NCI-H446 (cell line): ENCODE data around the gene ZNF648.
A peak's percentile ranks its signal among the peaks of the same experiment; 100 is the strongest.
"Not testable (repeated sequence)": the region's sequence is repeated elsewhere in the genome, so short reads cannot be mapped to it uniquely, and the experiment has no call there.

ENCODE experiments used
- DNase-seq, 2 experiments: peaks; one replicate each; lab custom pipeline; 2025; lab: John Stamatoyannopoulos, UW

Gene ZNF648, protein sequence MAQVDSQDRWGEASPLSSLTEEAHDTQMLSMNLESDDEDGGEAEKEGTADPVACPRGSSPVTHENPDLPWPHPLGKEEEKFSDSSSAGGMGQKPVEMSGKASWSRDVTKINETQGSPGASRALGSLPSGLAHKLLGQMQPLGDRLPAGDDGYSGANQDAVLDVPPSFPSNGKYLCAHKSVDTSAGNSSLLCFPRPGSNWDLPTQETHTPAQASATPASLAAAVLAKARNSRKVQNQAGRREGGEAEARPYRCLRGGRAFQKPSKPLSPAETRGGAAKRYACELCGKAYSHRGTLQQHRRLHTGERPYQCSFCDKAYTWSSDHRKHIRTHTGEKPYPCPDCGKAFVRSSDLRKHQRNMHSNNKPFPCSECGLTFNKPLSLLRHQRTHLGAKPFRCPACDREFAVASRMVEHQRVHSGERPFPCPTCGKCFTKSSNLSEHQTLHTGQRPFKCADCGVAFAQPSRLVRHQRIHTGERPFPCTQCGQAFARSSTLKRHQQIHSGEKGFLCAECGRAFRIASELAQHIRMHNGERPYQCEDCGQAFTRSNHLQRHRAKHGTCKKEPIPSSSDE

DNA sequence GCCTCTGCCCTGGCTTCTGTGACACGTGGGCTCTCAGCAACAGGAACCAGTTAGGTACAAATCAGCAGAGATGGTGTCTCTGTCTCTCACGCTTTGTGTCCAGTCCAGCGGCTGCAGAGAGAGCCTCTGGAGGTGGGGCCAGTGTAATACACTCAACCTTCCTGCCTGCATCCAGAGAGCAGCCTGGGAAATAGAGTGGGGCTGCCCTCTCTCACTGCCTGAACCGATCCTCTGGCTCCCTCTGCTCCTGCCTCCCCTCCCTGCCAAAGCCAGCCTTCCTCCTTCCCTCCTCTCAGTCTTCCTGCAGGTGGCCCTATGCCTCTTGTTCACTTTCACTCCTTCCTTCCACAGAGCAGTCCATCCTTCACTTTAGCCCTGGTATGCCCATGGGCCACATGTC, at the start of gene ZNF648:
Gene ZNF648, minus strand, starts transcription at position 119 of the 400 bp plus-strand sequence. CDS start 3,702 bp downstream, outside the sequence.
- DNase-seq: no peak

DNA sequence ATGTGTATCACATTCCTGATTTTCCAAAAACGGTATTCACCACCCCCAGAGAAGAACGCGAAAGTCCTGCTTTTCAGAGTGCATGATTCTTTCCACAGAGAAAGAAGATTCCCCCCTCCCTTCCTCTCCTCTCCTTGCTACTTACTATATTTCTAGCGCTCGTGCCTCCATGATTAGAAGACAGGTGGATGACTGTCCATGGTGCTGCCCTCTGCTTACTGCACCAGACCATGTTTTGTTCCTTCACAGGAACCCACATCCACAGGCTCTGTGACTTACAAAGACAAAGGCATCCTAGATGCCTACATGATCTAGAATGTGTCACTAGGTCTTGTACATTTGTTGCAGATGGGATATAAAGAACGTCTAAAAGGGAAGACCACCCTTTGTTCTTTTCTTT, 49.1 kb upstream of the ZNF648 start:
- no peak for DNase-seq

DNA sequence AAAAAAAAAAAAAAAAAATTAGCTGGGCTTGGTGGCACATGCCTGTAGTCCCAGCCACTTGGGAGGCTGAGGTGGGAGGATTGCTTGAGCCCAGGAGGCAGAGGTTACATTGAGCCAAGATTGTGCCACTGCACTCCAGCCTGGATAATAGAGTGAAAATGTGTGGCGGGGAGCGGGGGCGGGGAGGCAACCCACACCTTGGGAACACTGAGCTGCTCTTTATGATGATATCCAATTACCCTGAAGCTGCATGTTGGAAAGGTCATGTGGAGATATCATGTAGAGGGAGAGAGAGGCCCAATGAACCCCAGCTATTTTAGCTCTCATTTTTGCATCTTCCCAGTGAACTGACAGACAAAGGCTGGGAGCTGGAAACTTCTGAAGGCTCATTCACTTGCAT, 48.3 kb upstream of the ZNF648 start:
- no peak for DNase-seq

DNA sequence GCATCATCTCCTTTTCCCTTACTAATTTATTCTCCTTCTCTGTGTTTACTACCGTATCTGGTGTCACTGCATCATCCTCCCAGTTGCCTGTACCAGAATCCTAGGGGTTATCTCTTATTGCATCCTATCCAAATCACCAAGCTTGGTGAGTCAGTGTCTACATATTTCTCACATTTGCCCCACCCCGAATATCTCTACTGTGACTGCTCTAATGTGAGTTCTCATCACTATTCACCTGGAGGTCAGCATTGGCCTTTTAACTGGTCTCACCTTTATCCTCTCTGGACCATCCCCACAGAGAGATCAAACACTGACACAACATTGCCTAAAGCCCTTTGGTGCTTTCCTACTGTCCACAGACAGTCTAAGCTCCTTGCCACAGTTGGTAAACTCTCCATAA, 45.7 kb upstream of the ZNF648 start:
- DNase-seq: no peak

DNA sequence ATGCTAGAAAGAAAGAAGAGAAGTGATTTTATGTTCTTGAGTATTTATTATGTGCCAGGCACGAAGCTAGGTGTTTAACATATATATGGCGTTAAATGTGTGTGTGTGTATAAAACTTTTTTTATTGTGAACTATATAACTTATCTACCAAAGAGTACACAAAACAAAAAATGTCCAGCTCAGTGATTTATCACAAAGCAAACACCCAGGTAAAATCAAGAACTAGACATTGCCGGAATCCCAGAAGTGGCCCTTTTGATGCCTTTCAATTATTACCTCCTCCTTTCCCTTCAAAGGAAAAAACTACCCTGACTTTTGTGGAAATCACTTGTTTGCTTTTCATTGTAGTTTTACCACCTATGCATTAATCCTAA, 40.5 kb upstream of the ZNF648 start:
- DNase-seq: no peak

DNA sequence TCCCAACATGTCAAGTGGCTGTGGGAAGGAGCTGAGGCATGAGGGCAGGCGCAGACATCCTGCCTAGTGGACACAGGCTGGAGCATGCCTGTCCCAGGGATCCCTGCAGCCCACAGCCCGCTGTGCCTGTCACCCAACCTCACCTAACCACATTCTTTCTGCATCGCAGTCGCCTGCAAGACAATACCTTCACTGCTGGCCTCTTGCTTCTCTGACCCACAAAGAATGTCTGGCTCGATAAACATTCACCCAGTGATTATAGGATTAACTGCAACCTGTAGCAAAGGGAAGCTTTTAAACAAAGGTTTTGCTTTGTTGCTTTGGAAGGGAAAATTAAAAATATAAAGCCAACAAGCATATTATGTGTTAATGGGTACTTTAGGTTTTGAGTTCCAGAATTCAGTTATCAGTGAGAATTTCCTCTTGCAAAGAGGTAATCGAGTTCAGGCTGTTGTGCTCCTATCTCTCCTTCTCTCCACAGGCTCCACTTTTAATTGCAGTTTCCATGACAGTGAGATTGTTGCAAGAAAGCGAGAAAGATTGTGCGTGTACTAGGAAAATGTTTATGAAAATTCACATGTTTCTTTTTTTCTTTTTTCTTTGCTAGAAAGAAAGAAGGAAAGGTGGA, 40.0 kb upstream of the ZNF648 start:
- DNase-seq: no peak

DNA sequence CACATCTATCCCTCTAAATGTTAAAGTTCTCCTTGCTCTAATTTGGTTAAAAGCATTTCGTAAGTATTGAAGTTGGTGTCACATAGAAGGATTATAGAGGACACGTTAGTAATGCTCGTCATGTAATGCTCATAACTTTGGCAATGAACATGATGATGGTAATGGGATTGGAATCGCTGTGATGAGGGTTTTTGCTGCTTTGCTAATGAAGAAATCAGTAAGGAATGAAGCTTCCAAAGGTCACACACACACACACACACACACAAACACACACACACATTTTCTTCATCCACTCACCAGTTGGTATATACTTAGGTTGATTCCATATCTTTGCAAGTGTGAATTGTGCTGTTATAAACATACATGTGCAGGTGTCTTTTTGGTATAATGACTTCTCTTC, 36.8 kb upstream of the ZNF648 start:
- no peak for DNase-seq

DNA sequence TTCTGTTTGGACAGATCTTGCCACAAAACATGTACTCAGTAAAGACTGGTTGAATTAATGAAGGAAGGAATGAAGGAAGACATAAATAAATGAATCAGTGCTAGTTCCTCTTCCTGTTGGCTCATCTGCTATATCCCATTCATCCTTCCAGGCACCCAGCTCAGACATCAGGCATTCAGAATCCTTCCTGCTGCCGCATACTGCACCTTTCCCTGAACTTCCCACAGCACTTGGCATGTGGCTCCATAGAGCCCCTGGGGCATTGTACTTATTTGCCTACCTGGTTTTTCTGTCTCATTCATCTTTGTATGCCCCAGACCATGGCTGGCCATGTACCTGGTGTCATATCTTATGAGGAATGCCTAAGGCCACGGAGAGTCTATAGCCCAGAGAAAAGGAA, 34.4 kb upstream of the ZNF648 start:
- no peak for DNase-seq

DNA sequence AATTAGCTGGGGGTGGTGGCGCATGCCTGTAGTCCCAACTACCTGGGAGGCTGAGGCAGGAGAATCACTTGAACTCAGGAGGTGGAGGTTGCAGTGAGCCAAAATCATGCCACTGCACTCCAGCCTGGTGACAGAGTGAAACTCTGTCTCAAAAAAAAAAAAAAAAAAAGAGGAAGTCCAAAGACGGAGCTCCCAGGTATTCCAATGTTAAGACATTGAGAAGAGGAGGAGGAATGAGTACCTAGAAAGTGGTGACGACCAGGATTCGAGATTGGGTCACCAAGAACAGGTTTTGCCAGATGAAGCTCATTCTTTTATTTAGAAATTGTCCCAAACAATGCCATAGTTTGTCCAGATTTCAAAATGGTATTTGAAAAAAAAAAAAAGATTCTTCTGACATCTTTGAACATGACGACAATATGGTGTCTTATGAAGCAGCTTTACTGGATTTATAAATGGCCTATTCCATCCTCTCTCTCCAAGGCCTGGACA, 33.0 kb upstream of the ZNF648 start:
- DNase-seq: not testable (repeated sequence)

DNA sequence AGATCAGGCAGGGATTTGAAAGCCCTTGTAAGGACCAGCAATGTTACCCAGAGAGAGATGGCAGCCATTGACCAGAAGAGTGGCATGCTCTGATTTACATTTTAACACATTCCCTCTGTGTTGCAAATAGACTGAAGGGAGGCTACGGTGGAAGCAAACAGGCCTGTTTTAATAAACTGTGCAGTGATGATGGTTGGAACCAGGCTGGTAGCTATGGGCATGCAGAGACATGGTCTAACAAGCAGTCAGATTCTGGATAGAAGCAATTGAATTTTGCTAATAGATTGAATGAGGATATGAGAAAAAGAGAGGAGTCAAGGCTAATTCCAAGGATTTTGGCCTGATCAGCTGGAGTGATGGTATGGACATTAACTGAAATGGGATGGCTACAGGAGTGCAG, 32.3 kb upstream of the ZNF648 start:
- no peak for DNase-seq

DNA sequence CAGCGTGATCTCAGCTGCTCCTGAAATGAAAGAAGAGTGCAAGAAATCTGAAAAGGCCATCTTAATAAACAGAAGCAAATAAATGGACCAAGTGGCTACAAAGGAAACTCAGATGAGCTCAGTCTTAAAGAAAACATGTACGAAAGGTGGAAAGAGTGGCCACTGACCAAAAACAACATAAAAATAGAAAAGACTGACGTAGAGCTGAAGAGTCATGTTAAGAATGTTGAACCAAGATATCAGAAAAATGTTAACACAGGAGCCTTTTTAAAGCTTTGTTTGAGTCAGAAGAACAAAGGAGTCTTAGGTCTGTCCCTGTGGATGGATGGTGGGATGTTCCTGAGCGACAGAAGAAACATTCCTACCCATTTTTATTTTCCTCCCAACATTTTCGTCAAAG, 30.8 kb upstream of the ZNF648 start:
- DNase-seq: no peak

DNA sequence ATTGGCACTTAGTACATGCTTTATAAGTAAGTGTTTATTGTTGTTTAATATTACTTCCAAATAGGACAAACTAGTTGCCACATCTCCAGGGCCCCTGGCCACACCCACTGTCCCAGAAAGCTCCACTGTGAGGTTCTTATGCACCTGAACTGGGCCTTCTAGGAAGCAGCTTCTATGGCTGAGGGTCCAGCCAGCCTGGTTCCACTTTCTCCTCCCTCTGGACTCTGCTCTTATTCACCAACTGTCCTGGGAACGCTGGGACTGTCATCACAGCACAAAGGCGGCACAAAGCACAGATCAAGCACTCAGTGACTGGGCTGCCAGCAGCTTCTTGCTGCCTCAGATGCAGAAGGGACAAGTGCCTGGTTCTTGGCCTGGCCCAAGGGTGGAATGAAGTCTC, 29.6 kb upstream of the ZNF648 start:
- no peak for DNase-seq

DNA sequence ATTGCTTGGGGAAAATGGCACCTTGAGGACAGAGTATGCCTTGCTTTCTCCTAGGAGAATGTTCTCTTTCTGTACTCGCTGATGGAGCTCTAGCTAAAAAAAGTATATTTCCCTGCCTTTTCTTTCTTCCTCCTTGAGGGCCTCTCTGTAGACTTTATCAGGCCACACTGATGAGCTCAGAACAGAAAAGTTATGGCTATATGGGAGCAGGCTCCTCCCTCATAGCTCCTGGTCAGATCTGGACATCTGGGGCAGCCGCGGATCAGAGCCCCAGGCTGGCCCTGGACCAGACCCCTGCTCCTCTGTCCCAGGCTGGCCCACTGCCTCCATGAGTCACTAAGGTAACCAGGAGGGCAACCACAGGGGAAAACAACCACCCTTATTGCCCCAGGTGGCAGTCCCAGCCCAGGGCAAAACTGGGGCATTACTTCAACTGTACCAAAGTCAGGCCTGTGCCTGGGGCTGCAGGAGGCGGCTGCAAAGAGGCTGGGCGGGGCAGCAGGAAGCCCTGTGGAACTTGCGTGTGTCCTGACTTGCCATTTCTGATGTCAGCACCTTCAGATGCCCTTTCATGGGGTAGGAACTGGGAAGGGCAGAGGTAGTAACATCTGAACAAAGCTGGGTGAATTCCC, 26.3 kb upstream of the ZNF648 start:
- no peak for DNase-seq

DNA sequence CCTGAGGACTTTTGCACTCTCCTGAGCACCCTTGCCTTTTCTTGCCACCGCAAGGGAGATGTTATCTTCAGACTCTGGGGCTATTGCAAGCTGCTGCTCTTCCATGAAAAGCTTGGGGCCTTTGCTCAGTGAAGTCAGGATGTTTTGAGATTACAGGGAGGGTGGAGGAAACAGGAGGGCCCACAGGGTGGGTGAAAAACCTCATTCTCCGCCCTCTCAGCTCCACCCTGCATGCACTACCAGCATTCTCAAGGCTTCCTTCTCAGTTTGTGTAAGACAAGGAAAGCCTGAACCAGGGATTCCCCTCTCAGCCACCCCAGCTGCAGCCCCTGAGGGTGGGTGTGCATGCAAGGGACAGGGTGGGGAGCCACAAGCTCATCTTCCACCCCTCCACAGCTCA, 25.8 kb upstream of the ZNF648 start:
- no peak for DNase-seq

DNA sequence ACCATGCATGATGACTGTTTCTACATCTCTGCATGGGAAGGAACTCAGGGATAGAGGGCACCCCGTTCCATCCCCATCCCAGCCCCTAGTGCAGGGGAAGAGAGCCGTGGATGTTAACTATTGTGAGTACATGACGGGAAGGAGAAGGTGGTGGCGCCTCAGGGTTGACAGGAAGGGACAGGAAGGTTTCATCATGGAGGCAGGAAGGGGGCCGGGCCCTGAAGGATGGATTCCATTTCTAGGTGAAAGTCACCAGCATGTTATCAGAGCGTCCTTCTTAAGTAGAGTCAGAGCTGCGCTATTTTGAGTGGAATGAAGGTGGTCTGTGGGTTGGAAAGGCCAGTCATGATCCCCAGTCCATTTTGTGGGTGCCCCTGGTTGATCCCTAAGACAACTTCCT, 25.1 kb upstream of the ZNF648 start:
- DNase-seq: no peak

DNA sequence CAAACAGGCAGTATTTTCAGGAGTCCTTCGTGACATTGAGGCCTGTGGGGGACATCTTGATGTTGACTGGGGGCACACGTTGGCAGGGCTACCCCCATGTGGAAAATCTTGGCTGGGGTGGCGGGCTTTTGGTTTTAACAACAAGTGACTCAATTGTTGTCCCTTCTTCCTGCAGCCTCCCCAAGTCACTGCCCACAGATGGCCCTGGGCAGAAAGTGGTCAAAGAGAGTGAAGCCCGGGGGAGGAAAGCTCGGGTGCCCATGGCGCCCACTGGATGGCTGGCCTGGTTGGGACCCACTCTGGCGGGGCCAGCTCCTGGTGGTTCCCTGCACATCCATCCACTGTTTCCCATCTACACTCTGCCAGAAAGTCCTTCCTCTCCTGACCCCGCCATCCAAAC, 24.6 kb upstream of the ZNF648 start:
- no peak for DNase-seq

DNA sequence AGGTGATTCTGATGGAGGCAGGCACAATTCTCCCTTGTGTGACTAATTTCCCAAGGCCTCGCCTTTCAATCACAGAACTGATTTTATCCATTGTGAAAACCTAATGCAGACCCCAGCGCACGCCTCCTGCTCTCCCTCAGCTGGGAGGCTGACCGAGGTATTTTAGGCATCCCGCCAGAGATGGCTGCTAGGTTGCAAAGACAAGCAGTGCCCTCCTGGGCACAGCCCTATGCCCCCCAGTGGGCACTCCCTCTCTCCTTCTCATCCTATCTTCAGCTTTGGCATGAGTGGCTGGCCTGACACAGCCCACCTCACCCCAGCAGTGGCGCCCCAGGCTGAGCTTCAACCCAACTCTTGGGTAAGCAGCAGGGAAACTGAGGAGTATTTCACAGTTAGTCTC, 24.2 kb upstream of the ZNF648 start:
- no peak for DNase-seq

DNA sequence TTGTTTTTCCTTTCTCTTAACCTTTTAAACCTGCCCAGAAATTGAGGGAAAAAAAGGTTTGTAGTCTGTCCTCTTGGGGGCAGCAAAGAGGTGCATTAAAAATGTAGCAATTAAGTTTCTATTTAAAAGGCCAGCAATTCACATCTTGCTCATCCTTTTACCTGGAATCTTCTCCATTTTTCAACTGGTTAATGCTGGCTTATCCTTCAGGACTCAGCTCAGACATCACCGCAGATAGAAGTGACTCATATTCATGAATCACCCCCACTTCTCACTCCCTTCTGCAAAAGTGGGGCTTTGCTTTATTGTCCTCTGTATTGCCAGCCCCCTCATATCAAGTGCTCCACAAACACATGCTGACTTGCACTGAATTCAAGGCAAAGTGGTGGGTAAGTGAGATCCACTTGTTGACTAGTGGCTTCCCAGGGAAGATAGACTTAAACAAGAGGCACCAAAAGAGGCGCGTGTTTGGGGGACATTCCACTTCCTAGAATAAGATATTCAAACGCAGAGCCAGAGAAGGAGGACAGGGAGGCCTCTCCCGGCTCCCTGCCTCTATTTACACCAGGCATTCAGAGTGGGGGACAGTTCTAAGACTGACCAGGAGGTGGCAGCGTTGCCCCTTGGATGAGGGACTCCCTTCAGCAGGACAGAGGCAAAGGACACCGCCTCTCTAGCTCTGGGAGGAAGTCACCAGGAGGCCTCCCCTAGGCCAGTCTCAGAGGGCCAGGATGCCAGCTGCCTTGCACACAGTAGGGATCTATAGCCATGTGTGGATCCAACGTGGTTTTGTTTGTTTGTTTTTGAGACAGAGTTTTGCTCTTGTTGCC, 23.2 kb upstream of the ZNF648 start:
- peak; percentile 24 to 82 for DNase-seq

DNA sequence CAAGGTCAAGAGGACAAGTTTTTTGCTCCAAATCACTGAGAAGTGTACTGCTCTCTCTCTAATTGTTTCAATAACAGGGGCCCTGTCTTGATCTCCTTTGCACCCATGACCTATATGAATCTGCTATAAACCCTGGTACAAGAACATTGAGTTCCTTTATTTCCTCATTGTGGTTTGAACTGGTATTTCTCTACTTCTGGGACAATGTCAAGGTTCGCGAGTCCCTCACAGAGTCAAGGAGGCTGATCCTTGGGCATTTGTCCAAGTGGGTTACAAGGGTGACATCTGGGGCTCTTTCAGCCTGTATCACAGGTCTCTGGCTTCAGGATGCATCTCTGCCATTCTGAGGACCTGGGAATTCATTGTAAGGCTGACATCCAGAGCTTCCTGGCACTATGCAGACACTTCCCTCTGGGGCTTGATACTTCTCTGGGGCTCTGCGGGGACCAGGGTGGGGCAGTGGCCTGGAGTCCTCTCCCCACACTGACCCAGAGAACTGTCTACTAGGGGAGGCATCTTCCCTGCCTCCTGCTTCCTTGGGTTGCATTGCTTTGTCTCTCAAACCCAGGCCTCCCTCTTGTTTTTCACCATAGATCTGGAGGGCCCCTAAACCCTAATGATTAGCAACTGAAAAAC, 22.5 kb upstream of the ZNF648 start:
- no peak for DNase-seq

DNA sequence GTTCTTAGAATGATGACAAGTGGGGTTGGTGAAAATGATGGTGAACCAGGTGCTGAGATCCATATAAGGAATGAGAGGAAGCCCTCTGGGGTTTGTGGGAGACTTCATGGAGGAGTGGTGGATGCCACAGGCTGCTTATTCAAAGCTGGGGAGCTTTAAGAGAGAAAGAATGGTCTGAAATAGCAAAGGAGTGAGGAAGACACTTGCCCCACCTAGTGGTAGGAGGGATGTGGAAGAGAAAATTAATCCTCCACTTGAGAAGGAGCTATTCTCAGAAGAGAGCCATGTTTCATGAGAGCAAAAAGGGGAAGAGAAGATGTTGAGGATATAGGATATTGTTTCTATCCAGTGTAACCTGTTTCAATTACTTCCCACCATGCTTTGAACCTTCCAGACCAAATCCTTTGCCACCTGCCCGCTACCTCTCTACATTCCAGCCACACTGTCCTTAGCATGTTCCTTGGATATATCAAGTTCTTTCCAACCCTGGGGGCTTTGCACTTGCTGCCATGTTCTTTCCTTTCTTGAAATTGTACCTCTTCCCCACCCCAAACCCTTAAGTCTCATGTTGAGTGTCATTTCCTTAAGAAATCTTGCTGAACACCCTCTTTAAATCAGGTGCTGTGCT, 19.6 kb upstream of the ZNF648 start:
- peak; percentile 1 to 16 for DNase-seq

DNA sequence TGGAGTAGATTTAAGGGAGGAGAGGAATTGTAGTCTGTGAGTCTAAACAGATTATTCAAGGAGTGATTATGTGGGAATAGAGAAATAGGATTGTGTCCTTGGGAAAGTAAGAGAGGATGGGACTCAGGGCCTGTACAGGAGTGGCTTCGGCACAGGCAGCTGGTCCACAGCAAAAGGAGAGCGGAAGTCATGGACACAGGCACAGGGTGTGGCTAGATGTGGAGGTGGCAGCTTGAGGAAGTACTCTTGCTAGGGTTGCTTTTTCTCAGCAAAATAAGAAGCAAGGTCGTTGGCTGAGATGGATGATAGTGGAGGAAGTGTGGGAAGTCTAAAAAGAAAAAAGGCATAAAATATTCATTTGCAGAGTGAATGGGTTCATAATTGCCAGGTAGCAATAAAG, 18.5 kb upstream of the ZNF648 start:
- no peak for DNase-seq
